SJSA1 (cell line): ENCODE data around the gene MYL4. TPM values are rescaled to one million over a fixed set of nuclear protein-coding genes. Genes with fewer than 3 reads are reported as not detected.
"Not testable (repeated sequence)": the region's sequence is repeated elsewhere in the genome, so short reads cannot be mapped to it uniquely, and the experiment has no call there.

ENCODE experiments used
- DNase-seq, 2 experiments: peaks; one replicate each; pipeline ENCODE4 v3.0.0-alpha.2; 2015 to 2020; ENCODE audit warnings: low spot score in 2 of 2, low read depth in 1 of 2
- H3K27ac ChIP-seq: fragments of 250-450 bp; sonication (Bioruptor Pico); 2 replicates; pipeline ENCODE4 v1.5.1; 2020; ENCODE audit warnings: mild to moderate bottlenecking, moderate library complexity
- H3K27me3 ChIP-seq: fragments of 250-450 bp; sonication (Bioruptor Pico); replicated peaks from 2 replicates; pipeline ENCODE4 v1.5.1; 2020; ENCODE audit warnings: mild to moderate bottlenecking, moderate library complexity
- H3K36me3 ChIP-seq: fragments of 250-450 bp; sonication (Bioruptor Pico); 2 replicates; pipeline ENCODE4 v1.5.1; 2020; ENCODE audit warnings: mild to moderate bottlenecking
- H3K4me1 ChIP-seq: fragments of 250-450 bp; sonication (Bioruptor Pico); replicated peaks from 2 replicates; pipeline ENCODE4 v1.6.1; 2021; ENCODE audit warnings: mild to moderate bottlenecking
- H3K4me3 ChIP-seq: fragments of 250-450 bp; sonication (Bioruptor Pico); 2 replicates; pipeline ENCODE4 v1.5.1; 2020; ENCODE audit warnings: mild to moderate bottlenecking
- H3K9me3 ChIP-seq: fragments of 250-450 bp; sonication (Bioruptor Pico); replicated peaks from 2 replicates; pipeline ENCODE4 v1.5.1; 2020; ENCODE audit warnings: mild to moderate bottlenecking
- total RNA-seq: library from RNA; depleted of rRNA; stranded (reverse); fragments of >200 nt; shearing (Covaris generic); gene quantifications from 2 replicates; pipeline ENCODE4 v1.2.3, GENCODE V29; 2014

Gene MYL4
- total RNA-seq, 1 experiment from 2014 or later = 2.2 TPM

- Histone ChIP-seq H3K9me3 (no peaks in the 10 kb centered on the region), H3K36me3 (peaks cover 13% of the 10 kb centered on the region), H3K4me1 (peaks cover 27% of the 10 kb centered on the region), H3K27ac (no peak overlapping the region), H3K27me3 (no peaks in the 10 kb centered on the region), H3K4me3 (no peak overlapping the region)
- no peak for DNase-seq
Measured at GRCh38 chr17:47250855-47251254, 41.7 kb downstream of the MYL4 start.

GRCh38 chr17:47251421-47251940, 42.3 kb downstream of the MYL4 start:
- no peaks in the 10 kb centered on the region for H3K9me3 ChIP-seq
- DNase-seq = no peak
- no peak overlapping the region for H3K27ac ChIP-seq
- peaks cover 15% of the 10 kb centered on the region for H3K36me3 ChIP-seq
- H3K4me1 ChIP-seq = peaks cover 32% of the 10 kb centered on the region
- H3K27me3 ChIP-seq = no peaks in the 10 kb centered on the region
- H3K4me3 ChIP-seq = no peak overlapping the region

DNA sequence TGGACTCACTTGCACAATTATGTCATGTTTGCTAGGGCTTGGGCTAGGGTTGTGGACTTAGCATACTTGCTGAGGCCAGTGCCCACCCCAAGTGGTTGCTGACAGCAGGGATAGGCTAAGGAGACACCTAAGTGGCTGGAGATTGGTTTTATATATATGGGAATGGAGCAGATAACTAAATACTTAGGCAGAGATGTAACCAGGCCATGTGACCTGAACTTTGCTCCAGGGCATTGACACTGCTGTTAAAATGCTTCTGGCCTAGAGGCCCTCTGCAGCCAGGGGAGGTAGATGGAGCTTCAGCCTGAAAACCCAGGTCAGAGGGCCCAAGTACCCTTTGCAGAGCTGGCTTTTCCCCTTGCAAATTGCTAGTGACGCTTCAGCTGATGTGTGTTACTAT, 43.1 kb downstream of the MYL4 start:
- H3K4me3 ChIP-seq = no peak overlapping the region
- H3K27me3 ChIP-seq = no peaks in the 10 kb centered on the region
- no peak overlapping the region for H3K27ac ChIP-seq
- H3K4me1 ChIP-seq = peaks cover 39% of the 10 kb centered on the region
- no peaks in the 10 kb centered on the region for H3K9me3 ChIP-seq
- H3K36me3 ChIP-seq = peaks cover 22% of the 10 kb centered on the region
- DNase-seq = no peak

- DNase-seq = no peak
- Histone ChIP-seq H3K9me3 (no peaks in the 10 kb centered on the region), H3K36me3 (peaks cover 26% of the 10 kb centered on the region), H3K27ac (peak overlapping the region; percentile 93), H3K4me1 (peaks cover 47% of the 10 kb centered on the region), H3K4me3 (peak overlapping the region; percentile 97), H3K27me3 (no peaks in the 10 kb centered on the region)
Measured at GRCh38 chr17:47252766-47253512, 43.8 kb downstream of the MYL4 start.

GRCh38 chr17:47253541-47254402, 44.6 kb downstream of the MYL4 start, which contains the start of gene ITGB3:
Gene ITGB3 (plus strand): TSS chr17:47253827. CDS start chr17:47253862, 35 bp downstream.
- Histone ChIP-seq H3K36me3 (peaks cover 34% of the 10 kb centered on the region), H3K9me3 (no peaks in the 10 kb centered on the region), H3K27me3 (no peaks in the 10 kb centered on the region), H3K4me1 (peaks cover 55% of the 10 kb centered on the region), H3K27ac (peak within 1 kb of the TSS; percentile 93), H3K4me3 (peak within 1 kb of the TSS; percentile 97)
- DNase-seq = peak; percentile 91 to 92

- Histone ChIP-seq H3K4me1 (peaks cover 55% of the 10 kb centered on the region), H3K27me3 (no peaks in the 10 kb centered on the region), H3K4me3 (peak overlapping the region; percentile 97), H3K27ac (peak overlapping the region; percentile 93), H3K9me3 (no peaks in the 10 kb centered on the region), H3K36me3 (peaks cover 37% of the 10 kb centered on the region)
- no peak for DNase-seq
Measured at GRCh38 chr17:47254403-47254943, 45.3 kb downstream of the MYL4 start.

DNA sequence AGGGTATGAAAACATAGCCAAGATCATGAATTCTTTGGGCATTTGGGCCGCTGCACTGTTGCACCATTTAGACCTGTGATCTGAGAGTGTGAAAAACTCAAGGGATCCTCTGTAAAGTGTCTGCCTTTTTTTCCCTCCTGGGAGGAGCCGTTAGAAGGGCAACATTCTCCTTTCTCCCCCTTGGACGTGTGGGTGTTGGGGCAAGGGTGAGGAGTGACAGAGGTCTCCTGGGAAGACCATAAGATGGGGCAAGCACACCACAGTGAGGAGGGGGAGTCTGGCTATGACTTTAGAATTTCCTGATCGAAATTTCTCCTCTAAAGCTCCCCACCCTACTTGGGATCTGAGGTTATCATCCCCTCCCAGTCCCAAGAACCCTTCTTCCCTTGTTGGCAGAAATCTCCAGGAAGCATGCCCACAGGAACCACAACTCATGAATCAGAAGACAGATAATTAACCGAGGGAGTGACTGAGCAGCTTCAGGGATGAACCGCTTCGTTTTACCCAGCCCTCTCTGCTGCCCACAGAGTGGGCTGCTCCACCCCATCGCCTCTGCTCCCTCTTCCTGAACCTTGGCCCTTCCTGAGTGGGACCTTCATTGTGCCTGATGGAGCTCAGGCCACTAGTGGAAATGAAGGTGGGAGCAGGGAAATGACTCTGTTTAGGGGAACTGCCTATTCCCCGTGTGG, 48.6 kb downstream of the MYL4 start:
- Histone ChIP-seq H3K27me3 (no peaks in the 10 kb centered on the region), H3K4me1 (peaks cover 47% of the 10 kb centered on the region), H3K27ac (peak overlapping the region; percentile 48), H3K36me3 (peaks cover 61% of the 10 kb centered on the region), H3K4me3 (no peak overlapping the region), H3K9me3 (no peaks in the 10 kb centered on the region)
- peak; percentile 74 to 90 for DNase-seq

DNA sequence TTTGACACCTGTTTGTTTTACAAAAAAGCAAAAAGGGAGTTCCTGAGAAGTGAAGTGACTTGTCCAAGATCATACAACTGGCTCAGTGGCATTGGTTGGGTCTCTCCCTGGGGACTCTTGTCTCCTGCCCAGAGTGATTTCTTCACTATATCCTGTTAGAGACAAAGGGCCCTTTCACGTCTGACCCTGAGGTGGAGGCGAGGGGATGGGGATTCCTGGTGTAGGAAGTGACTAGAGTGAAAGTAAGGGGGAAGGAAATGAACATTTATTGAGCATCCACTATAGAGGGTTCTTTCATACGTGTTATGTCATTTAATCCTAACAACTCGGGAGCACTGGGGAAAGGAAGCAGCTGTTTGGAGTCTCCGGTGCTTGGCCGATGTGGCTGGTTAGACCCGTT, 53.4 kb downstream of the MYL4 start:
- no peaks in the 10 kb centered on the region for H3K27me3 ChIP-seq
- DNase-seq = no peak
- H3K4me1 ChIP-seq = peaks cover 50% of the 10 kb centered on the region
- H3K4me3 ChIP-seq = no peak overlapping the region
- H3K9me3 ChIP-seq = no peaks in the 10 kb centered on the region
- no peak overlapping the region for H3K27ac ChIP-seq
- H3K36me3 ChIP-seq = peaks cover 44% of the 10 kb centered on the region

- Histone ChIP-seq H3K27me3 (no peaks in the 10 kb centered on the region), H3K4me1 (peaks cover 51% of the 10 kb centered on the region), H3K9me3 (no peaks in the 10 kb centered on the region), H3K4me3 (no peak overlapping the region), H3K36me3 (peaks cover 43% of the 10 kb centered on the region), H3K27ac (no peak overlapping the region)
- DNase-seq = no peak
Measured at GRCh38 chr17:47264166-47264565, 55.0 kb downstream of the MYL4 start.

- peaks cover 62% of the 10 kb centered on the region for H3K4me1 ChIP-seq
- H3K36me3 ChIP-seq = peaks cover 37% of the 10 kb centered on the region
- DNase-seq = peak in 1 of 2 experiments; percentile 89
- no peaks in the 10 kb centered on the region for H3K9me3 ChIP-seq
- no peak overlapping the region for H3K4me3 ChIP-seq
- H3K27ac ChIP-seq = peak overlapping the region; percentile 91
- no peaks in the 10 kb centered on the region for H3K27me3 ChIP-seq
Measured at GRCh38 chr17:47265983-47266541, 56.9 kb downstream of the MYL4 start.

DNA sequence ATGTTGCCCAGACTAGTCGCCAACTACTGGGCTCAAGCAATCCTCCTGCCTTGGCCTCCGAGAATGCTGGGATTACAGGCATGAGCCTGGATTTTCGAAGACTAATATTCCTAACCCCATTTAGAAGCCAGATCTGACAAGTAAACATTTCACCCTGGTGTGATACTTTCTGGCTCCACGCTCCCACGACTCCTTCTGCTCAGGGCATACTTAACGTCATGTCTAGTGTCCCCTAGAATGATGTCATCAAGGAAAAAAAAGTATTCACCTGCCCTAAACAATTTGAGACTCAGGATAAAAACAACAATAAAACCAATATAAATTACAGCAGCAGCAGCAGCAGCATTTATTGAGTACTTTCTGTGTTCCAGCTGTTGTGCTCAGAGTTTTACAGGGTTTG, 57.6 kb downstream of the MYL4 start:
- Histone ChIP-seq H3K27ac (peak overlapping the region; percentile 91), H3K4me3 (no peak overlapping the region), H3K27me3 (no peaks in the 10 kb centered on the region), H3K4me1 (peaks cover 62% of the 10 kb centered on the region), H3K9me3 (no peaks in the 10 kb centered on the region), H3K36me3 (peaks cover 34% of the 10 kb centered on the region)
- DNase-seq = no peak

- Histone ChIP-seq H3K36me3 (peaks cover 28% of the 10 kb centered on the region), H3K27ac (peak overlapping the region; percentile 91), H3K4me1 (peaks cover 62% of the 10 kb centered on the region), H3K4me3 (no peak overlapping the region), H3K9me3 (no peaks in the 10 kb centered on the region), H3K27me3 (no peaks in the 10 kb centered on the region)
- peak; percentile 93 to 97 for DNase-seq
Measured at GRCh38 chr17:47267354-47267828, 58.2 kb downstream of the MYL4 start.

DNA sequence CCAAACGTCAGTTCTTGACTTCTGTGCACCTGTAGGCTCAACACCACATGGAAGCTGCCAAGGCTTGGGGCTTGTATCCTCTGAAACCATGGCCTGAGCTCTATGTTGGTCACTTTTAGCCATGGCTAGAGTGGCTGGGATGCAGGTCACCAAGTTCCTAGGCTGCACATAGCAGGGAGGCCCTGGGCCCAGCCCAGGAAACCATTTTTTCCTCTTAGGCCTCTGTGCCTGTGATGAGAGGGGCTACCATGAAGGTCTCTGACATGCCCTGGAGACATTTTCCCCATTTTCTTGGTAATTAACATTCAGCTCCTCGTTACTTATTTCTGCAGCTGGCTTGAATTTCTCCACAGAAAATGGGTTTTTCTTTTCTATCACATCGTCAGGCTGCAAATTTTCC, 59.8 kb downstream of the MYL4 start:
- H3K4me3 ChIP-seq, H3K27me3 ChIP-seq, DNase-seq, H3K27ac ChIP-seq, H3K9me3 ChIP-seq: not testable (repeated sequence)
- Histone ChIP-seq H3K4me1 (peaks cover 64% of the 10 kb centered on the region), H3K36me3 (peaks cover 29% of the 10 kb centered on the region)
